ENCODE data around the gene NAA25. TPM values are rescaled to one million over a fixed set of nuclear protein-coding genes. Genes with fewer than 3 reads are reported as not detected.

NAA25 gene
- total and polyA plus RNA-seq, 2 donors (not counting 1 experiment from before 2014, with no cell fraction given), result 5.9 to 40.8 TPM

- no peaks in the 10 kb centered on the region for H3K9me3 Mint-ChIP-seq (ENCODE audit: insufficient read depth)
These were observed 115.1 kb downstream of the NAA25 start for GRCh38 chr12:111993292-111994150.

More at GRCh38 chr12:111993292-111994150, 115.1 kb downstream of the NAA25 start:
- intact Hi-C loops (cut with micrococcal nuclease), result loop anchor here (1.0 to 5.0 kb wide), 4 partner anchors 9 to 46 kb away; no protein-coding TSS in a partner anchor
- Histone ChIP-seq H3K36me3 (replicated peaks in 1 of 2; ENCODE audit: control extremely low read depth in 1 of 2, control insufficient read depth in 1 of 2, extremely low read depth in 1 of 2, insufficient read depth in 2 of 2, low read length in 1 of 2) (no peaks in the 10 kb centered on the region), H3K4me2 (replicated peaks; ENCODE audit: low read depth, low read length, poor library complexity, severe bottlenecking) (peak overlapping the region; percentile 74), H4K20me1 (ENCODE audit: control insufficient read depth, insufficient read depth, low read length, poor library complexity, severe bottlenecking) (peaks cover 25% of the 10 kb centered on the region), H3K79me2 (ENCODE audit: control insufficient read depth, insufficient read depth, low read length) (peaks cover 6% of the 10 kb centered on the region), H3K4me3 (ENCODE audit: control extremely low read depth in 1 of 5, extremely low read depth in 1 of 5, insufficient read depth in 1 of 5, low read depth in 2 of 5, low read length in 4 of 5) (peak overlapping the region in 2 of 5 experiments; percentile 7 to 60), H3K27me3 (replicated peaks in 1 of 4; ENCODE audit: control extremely low read depth in 1 of 4, control insufficient read depth in 3 of 4, insufficient read depth in 4 of 4, low read length in 3 of 4) (peaks cover 0 to 17% (median 12%) of the 10 kb centered on the region in 4 experiments), H3K9ac (ENCODE audit: low read length) (peak overlapping the region; percentile 19), H3K9me3 (ENCODE audit: control extremely low read depth in 1 of 3, control insufficient read depth in 2 of 3, insufficient read depth in 1 of 3, low read length in 2 of 3) (no peaks in the 10 kb centered on the region), H2AFZ (ENCODE audit: insufficient read depth, low read depth, low read length, poor library complexity, severe bottlenecking) (no peak overlapping the region), H3K27ac (ENCODE audit: low read length in 2 of 2) (no peak overlapping the region), H3K4me1 (ENCODE audit: control insufficient read depth in 2 of 2, insufficient read depth in 2 of 2, low read length in 2 of 2) (peaks cover 42 to 45% of the 10 kb centered on the region in 2 donors)
- Mint-ChIP-seq H3K27me3 (peaks cover 26% of the 10 kb centered on the region), H3K4me1 (peaks cover 42% of the 10 kb centered on the region), H3K4me3 (peak overlapping the region; percentile 91), H3K27ac (no peak overlapping the region)
- 45% methylated on average over 1 of the region's 2 CpGs for WGBS (ENCODE audit: insufficient coverage)
- ChIA-PET POLR2A (interaction anchor here (0.5 to 1.3 kb wide), 2 partner anchors 10 to 19 kb away, joined by 4 to 6 read pairs; partner anchors contain the start of genes ERP29 and TMEM116), CTCF (interaction anchor here (0.9 to 1.1 kb wide), 2 partner anchors 21 to 137 kb away, joined by 3 read pairs; no protein-coding TSS in a partner anchor)
- TF ChIP-seq EZH2 (IDR thresholded peaks at IDR 0.05; ENCODE audit: borderline replicate concordance, insufficient read depth, low read depth, low read length, poor library complexity, severe bottlenecking) (no peak), CTCF (IDR thresholded peaks at IDR 0.05) (no peak)
- ATAC-seq (ENCODE audit: low read depth), result peak; percentile 10
- peak; percentile 16 for DNase-seq

Measured in B cell (primary cell).